IPS DF 4.7 (cell line): ENCODE results near the gene GPHB5.
"Not testable (repeated sequence)": the region's sequence is repeated elsewhere in the genome, so short reads cannot be mapped to it uniquely, and the experiment has no call there.

Source experiments
- DNase-seq: peaks from one replicate; pipeline ENCODE4 v3.0.0-alpha.2; 2013; ENCODE audit warnings: low spot score; ENCODE audit errors: extremely low read depth

Gene GPHB5

GRCh38 chr14:63296060-63296563 lies 22.6 kb downstream of the GPHB5 start:
- no peak for DNase-seq

GRCh38 chr14:63295231-63295685 lies 23.5 kb downstream of the GPHB5 start:
- no peak for DNase-seq

- no peak for DNase-seq
These were observed 25.9 kb downstream of the GPHB5 start for GRCh38 chr14:63292805-63293204.

GRCh38 chr14:63290741-63291430 lies 27.8 kb downstream of the GPHB5 start:
- no peak for DNase-seq

GRCh38 chr14:63288853-63289252 lies 29.9 kb downstream of the GPHB5 start:
- DNase-seq = no peak

- DNase-seq = no peak
These were observed 30.9 kb downstream of the GPHB5 start for GRCh38 chr14:63287666-63288483.

- DNase-seq = no peak
These were observed 32.7 kb downstream of the GPHB5 start for GRCh38 chr14:63286071-63286470.

- DNase-seq = no peak
These were observed 34.9 kb downstream of the GPHB5 start for GRCh38 chr14:63283884-63284248.

- DNase-seq = no peak
These were observed 35.5 kb downstream of the GPHB5 start for GRCh38 chr14:63282997-63283883.

GRCh38 chr14:63279933-63280332 lies 38.8 kb downstream of the GPHB5 start:
- not testable (repeated sequence) for DNase-seq

- no peak for DNase-seq
These were observed 41.0 kb downstream of the GPHB5 start for GRCh38 chr14:63277591-63278183.

GRCh38 chr14:63276492-63277342 lies 42.0 kb downstream of the GPHB5 start:
- no peak for DNase-seq

- no peak for DNase-seq
These were observed 42.7 kb downstream of the GPHB5 start for GRCh38 chr14:63276016-63276415.

- DNase-seq = no peak
These were observed 43.1 kb downstream of the GPHB5 start for GRCh38 chr14:63275611-63276010.

GRCh38 chr14:63273717-63274655 lies 44.7 kb downstream of the GPHB5 start:
- no peak for DNase-seq

- DNase-seq = no peak
These were observed 45.6 kb downstream of the GPHB5 start for GRCh38 chr14:63273129-63273528.

- DNase-seq = no peak
These were observed 49.0 kb downstream of the GPHB5 start for GRCh38 chr14:63269561-63270225.

- DNase-seq = no peak
These were observed 50.0 kb downstream of the GPHB5 start for GRCh38 chr14:63268771-63269170.

- no peak for DNase-seq
These were observed 51.6 kb downstream of the GPHB5 start for GRCh38 chr14:63267171-63267570.
